H9 (cell line): ENCODE results near the gene PNO1. TPM values are rescaled to one million over a fixed set of nuclear protein-coding genes. Genes with fewer than 3 reads are reported as not detected.

Experiments
- DNase-seq: peaks from one replicate; pipeline ENCODE4 v3.0.0-alpha.2; 2017
- H2AFZ ChIP-seq: one replicate; pipeline ENCODE4 v1.6.1; 2013; ENCODE audit warnings: mild to moderate bottlenecking, low read length, control low read depth, moderate library complexity
- H2AK5ac ChIP-seq: 2 replicates; pipeline ENCODE4 v1.6.1; 2013; ENCODE audit warnings: low read length, control low read depth, mixed read lengths; ENCODE audit not compliant: insufficient read length
- H2BK120ac ChIP-seq: one replicate; pipeline ENCODE4 v1.6.1; 2013; ENCODE audit warnings: low read depth, mild to moderate bottlenecking, low read length, control low read depth, inconsistent platforms; ENCODE audit not compliant: poor library complexity, severe bottlenecking
- H2BK12ac ChIP-seq: 2 replicates; pipeline ENCODE4 v1.6.1; 2013; ENCODE audit warnings: low read length, control low read depth, mixed read lengths, low read depth; ENCODE audit not compliant: insufficient read length
- H2BK15ac ChIP-seq: 2 replicates; pipeline ENCODE4 v1.6.1; 2013; ENCODE audit warnings: low read depth, low read length, control low read depth
- H2BK20ac ChIP-seq: one replicate; pipeline ENCODE4 v1.6.1; 2013; ENCODE audit warnings: low read depth, mild to moderate bottlenecking, low read length, control low read depth, inconsistent platforms; ENCODE audit not compliant: poor library complexity, severe bottlenecking
- H2BK5ac ChIP-seq: 2 replicates; pipeline ENCODE4 v1.6.1; 2013; ENCODE audit warnings: low read length, control low read depth, mixed read lengths; ENCODE audit not compliant: insufficient read length
- H3K14ac ChIP-seq: 2 replicates; pipeline ENCODE4 v1.6.1; 2013; ENCODE audit warnings: low read length, control low read depth; ENCODE audit not compliant: insufficient read depth
- H3K18ac ChIP-seq: 2 replicates; pipeline ENCODE4 v1.6.1; 2013; ENCODE audit warnings: low read depth, mild to moderate bottlenecking, mixed read lengths, low read length, control low read depth; ENCODE audit not compliant: insufficient read length
- H3K23ac ChIP-seq: 2 replicates; pipeline ENCODE4 v1.6.1; 2013; ENCODE audit warnings: low read length, control low read depth, mixed read lengths, low read depth; ENCODE audit not compliant: insufficient read length
- H3K23me2 ChIP-seq: 2 replicates; pipeline ENCODE4 v1.6.1; 2013; ENCODE audit warnings: low read depth, mild to moderate bottlenecking, mixed read lengths, low read length, control low read depth; ENCODE audit not compliant: insufficient read length, poor library complexity, severe bottlenecking
- H3K27ac ChIP-seq: 2 replicates; pipeline ENCODE4 v1.5.1; 2013; ENCODE audit warnings: low read length, control low read depth, mixed read lengths, low read depth; ENCODE audit not compliant: insufficient read length
- H3K27me3 ChIP-seq: 2 replicates; pipeline ENCODE4 v1.6.1; 2013; ENCODE audit warnings: low read length, control low read depth, inconsistent platforms; ENCODE audit not compliant: insufficient read depth
- H3K4ac ChIP-seq: 2 replicates; pipeline ENCODE4 v1.6.1; 2013; ENCODE audit warnings: low read depth, mild to moderate bottlenecking, control low read depth, inconsistent platforms, low read length, moderate library complexity
- H3K4me1 ChIP-seq: 2 replicates; pipeline ENCODE4 v1.6.1; 2013; ENCODE audit warnings: low read length, control low read depth, inconsistent platforms; ENCODE audit not compliant: insufficient read depth
- H3K4me2 ChIP-seq: 2 replicates; pipeline ENCODE4 v1.6.1; 2013; ENCODE audit warnings: low read length, control low read depth, mixed read lengths; ENCODE audit not compliant: insufficient read length, insufficient read depth
- H3K56ac ChIP-seq: 2 replicates; pipeline ENCODE4 v1.6.1; 2013; ENCODE audit warnings: low read depth, mild to moderate bottlenecking, mixed read lengths, low read length, control low read depth; ENCODE audit not compliant: insufficient read length
- H3K79me1 ChIP-seq: 2 replicates; pipeline ENCODE4 v1.6.1; 2013; ENCODE audit warnings: low read depth, mild to moderate bottlenecking, moderate library complexity, low read length, control low read depth, inconsistent platforms; ENCODE audit not compliant: insufficient read depth, poor library complexity, severe bottlenecking
- H3K79me2 ChIP-seq: 2 replicates; pipeline ENCODE4 v1.6.1; 2013; ENCODE audit warnings: low read length, control low read depth, inconsistent platforms; ENCODE audit not compliant: insufficient read depth
- H3K9ac ChIP-seq: 2 replicates; pipeline ENCODE4 v1.6.1; 2013; ENCODE audit warnings: low read length, control low read depth, mixed read lengths; ENCODE audit not compliant: insufficient read length; ENCODE audit errors: extremely low read depth
- H3K9me3 ChIP-seq: one replicate; pipeline ENCODE4 v1.6.1; 2013; ENCODE audit warnings: low read depth, low read length, inconsistent platforms; ENCODE audit not compliant: control insufficient read depth
- H3T11ph ChIP-seq: one replicate; pipeline ENCODE4 v1.6.1; 2013; ENCODE audit warnings: mild to moderate bottlenecking, low read length, control low read depth, inconsistent platforms
- H4K20me1 ChIP-seq: one replicate; pipeline ENCODE4 v1.6.1; 2013; ENCODE audit not compliant: control insufficient read depth, insufficient read length, insufficient read depth
- H4K5ac ChIP-seq: 2 replicates; pipeline ENCODE4 v1.6.1; 2013; ENCODE audit warnings: low read depth, mild to moderate bottlenecking, mixed read lengths, low read length, control low read depth; ENCODE audit not compliant: insufficient read length
- H4K8ac ChIP-seq: replicated peaks from 2 replicates; pipeline ENCODE4 v1.6.1; 2013; ENCODE audit warnings: low read length, control low read depth, mixed read lengths, low read depth; ENCODE audit not compliant: insufficient read length
- H4K91ac ChIP-seq: 2 replicates; pipeline ENCODE4 v1.6.1; 2013; ENCODE audit warnings: low read depth, mild to moderate bottlenecking, moderate library complexity, mixed read lengths, low read length, control low read depth; ENCODE audit not compliant: insufficient read length
- H3K27ac Mint-ChIP-seq, 3 experiments: 2 replicates in 2 of 3; 3 replicates in 1 of 3; pipeline ENCODE4 v1.8.0; 2020 to 2021; ENCODE audit warnings: mixed read lengths in 3 of 3, mild to moderate bottlenecking in 1 of 3, moderate library complexity in 1 of 3
- H3K27me3 Mint-ChIP-seq: 2 replicates; pipeline ENCODE4 v1.8.0; 2021; ENCODE audit warnings: low read depth, mild to moderate bottlenecking, moderate library complexity, mixed read lengths
- H3K36me3 Mint-ChIP-seq, 3 experiments: 2 replicates in 2 of 3; 3 replicates in 1 of 3; pipeline ENCODE4 v1.8.0; 2020 to 2021; ENCODE audit warnings: low read depth in 3 of 3, mixed read lengths in 3 of 3; ENCODE audit not compliant: insufficient read depth in 1 of 3
- H3K4me1 Mint-ChIP-seq, 2 experiments: 2 replicates each; pipeline ENCODE4 v1.8.0; 2020; ENCODE audit warnings: mixed read lengths in 2 of 2
- H3K4me3 Mint-ChIP-seq, 2 experiments: 2 replicates in 1 of 2; 3 replicates in 1 of 2; pipeline ENCODE4 v1.8.0; 2020 to 2021; ENCODE audit warnings: mild to moderate bottlenecking in 2 of 2, mixed read lengths in 2 of 2, moderate library complexity in 1 of 2
- H3K9me3 Mint-ChIP-seq, 2 experiments: 2 replicates in 1 of 2; 3 replicates in 1 of 2; pipeline ENCODE4 v1.8.0; 2020; ENCODE audit warnings: mild to moderate bottlenecking in 2 of 2, mixed read lengths in 2 of 2, moderate library complexity in 1 of 2
- WGBS: extraction: QIAGEN DNeasy Blood & Tissue Kit; methylation state at CpG from one replicate; pipeline ENCODE4 v1.1.7; 2013; ENCODE audit warnings: missing lambda C conversion rate, low lambda C conversion rate, mixed read lengths; ENCODE audit not compliant: insufficient read length; ENCODE audit errors: extremely low coverage; 5-methylcytosine and 5-hydroxymethylcytosine counted together
- total RNA-seq: library from RNA; stranded (reverse); gene quantifications from 2 replicates; pipeline ENCODE4 v1.2.1, GENCODE V29; 2021
- TF ChIP-seq, protein P1 (sequence below): fragments of 200-600 bp; sonication (generic); conservative IDR thresholded peaks from 3 replicates; pipeline ENCODE4 v1.8.0; 2021; ENCODE audit warnings: antibody characterized with exemption, mild to moderate bottlenecking

The PNO1 gene
- total RNA-seq, 1 experiment from 2014 or later = 46.5 TPM

GRCh38 chr2:68218343-68218901 lies 60.7 kb downstream of the PNO1 start:
- Histone ChIP-seq H4K20me1 (no peaks in the 10 kb centered on the region), H2AFZ (no peak overlapping the region), H3K79me1 (peaks cover 6% of the 10 kb centered on the region), H2BK12ac (no peak overlapping the region), H2BK5ac (no peak overlapping the region), H3K4me1 (no peaks in the 10 kb centered on the region), H3T11ph (no peak overlapping the region), H3K14ac (no peak overlapping the region), H2AK5ac (no peak overlapping the region), H3K23me2 (no peaks in the 10 kb centered on the region), H3K9me3 (no peaks in the 10 kb centered on the region), H4K91ac (no peak overlapping the region), H2BK20ac (no peak overlapping the region), H4K8ac (no peak overlapping the region), H2BK15ac (no peak overlapping the region), H3K4ac (no peak overlapping the region), H3K79me2 (peaks cover 31% of the 10 kb centered on the region; the same call in 1 of the 2 replicates), H3K23ac (no peak overlapping the region), H3K9ac (no peak overlapping the region), H3K27ac (no peak overlapping the region), H2BK120ac (no peak overlapping the region), H3K4me2 (no peak overlapping the region), H3K27me3 (no peaks in the 10 kb centered on the region), H3K56ac (no peak overlapping the region), H4K5ac (no peak overlapping the region), H3K18ac (no peak overlapping the region)
- no peak for DNase-seq
- TF ChIP-seq, protein P1, sequence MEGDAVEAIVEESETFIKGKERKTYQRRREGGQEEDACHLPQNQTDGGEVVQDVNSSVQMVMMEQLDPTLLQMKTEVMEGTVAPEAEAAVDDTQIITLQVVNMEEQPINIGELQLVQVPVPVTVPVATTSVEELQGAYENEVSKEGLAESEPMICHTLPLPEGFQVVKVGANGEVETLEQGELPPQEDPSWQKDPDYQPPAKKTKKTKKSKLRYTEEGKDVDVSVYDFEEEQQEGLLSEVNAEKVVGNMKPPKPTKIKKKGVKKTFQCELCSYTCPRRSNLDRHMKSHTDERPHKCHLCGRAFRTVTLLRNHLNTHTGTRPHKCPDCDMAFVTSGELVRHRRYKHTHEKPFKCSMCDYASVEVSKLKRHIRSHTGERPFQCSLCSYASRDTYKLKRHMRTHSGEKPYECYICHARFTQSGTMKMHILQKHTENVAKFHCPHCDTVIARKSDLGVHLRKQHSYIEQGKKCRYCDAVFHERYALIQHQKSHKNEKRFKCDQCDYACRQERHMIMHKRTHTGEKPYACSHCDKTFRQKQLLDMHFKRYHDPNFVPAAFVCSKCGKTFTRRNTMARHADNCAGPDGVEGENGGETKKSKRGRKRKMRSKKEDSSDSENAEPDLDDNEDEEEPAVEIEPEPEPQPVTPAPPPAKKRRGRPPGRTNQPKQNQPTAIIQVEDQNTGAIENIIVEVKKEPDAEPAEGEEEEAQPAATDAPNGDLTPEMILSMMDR = no peak
- Mint-ChIP-seq H3K36me3 (peaks cover 0 to 10% (median 4%) of the 10 kb centered on the region in 3 experiments; a peak in 4 of 7 replicates), H3K4me3 (no peak overlapping the region), H3K27me3 (no peaks in the 10 kb centered on the region), H3K4me1 (peaks cover 23% of the 10 kb centered on the region in 2 experiments), H3K9me3 (no peaks in the 10 kb centered on the region; a peak in 1 of 5 replicates), H3K27ac (peak overlapping the region in 1 of 3 experiments; percentile 56; a peak in 3 of 7 replicates)
- WGBS = no CpG with 5 or more reads among the region's 1 CpG
